Hepatocyte (in vitro differentiated cells): Measurements from ENCODE around the gene DCST2.

Source experiments
- CTCF ChIP-seq: fragments of 200-600 bp; sonication (generic); IDR thresholded peaks from 2 replicates; pipeline ENCODE4 v1.5.1; 2016; ENCODE audit warnings: antibody characterized with exemption, mild to moderate bottlenecking; ENCODE audit not compliant: poor library complexity
- EZH2 ChIP-seq: fragments of 200-600 bp; sonication (generic); IDR thresholded peaks from 2 replicates; pipeline ENCODE4 v1.6.1; 2016; ENCODE audit warnings: antibody characterized with exemption, mild to moderate bottlenecking, borderline replicate concordance

- TF ChIP-seq CTCF (peak; percentile 2), EZH2 (peak; percentile 30)
Measured at GRCh38 chr1:155000726-155001424, 32.7 kb downstream of the DCST2 start.
